Lung microvascular endothelial cell (primary cell): ENCODE data around the gene NRP1. TPM values are rescaled to one million over a fixed set of nuclear protein-coding genes. Genes with fewer than 3 reads are reported as not detected.

Source experiments
- DNase-seq, 2 donors: peaks; one replicate each; pipeline versions ENCODE4 v3.0.0 to v3.0.0-alpha.2; 2010; ENCODE audit warnings: low read depth in 2 of 2
- total RNA-seq: library from RNA; depleted of rRNA; stranded (reverse); fragments of >200 nt; gene quantifications from 2 replicates; pipeline ENCODE4 v1.2.1, GENCODE V29; 2014

NRP1 gene
- total RNA-seq, 1 donor from 2014 or later = 6.5 TPM

DNA sequence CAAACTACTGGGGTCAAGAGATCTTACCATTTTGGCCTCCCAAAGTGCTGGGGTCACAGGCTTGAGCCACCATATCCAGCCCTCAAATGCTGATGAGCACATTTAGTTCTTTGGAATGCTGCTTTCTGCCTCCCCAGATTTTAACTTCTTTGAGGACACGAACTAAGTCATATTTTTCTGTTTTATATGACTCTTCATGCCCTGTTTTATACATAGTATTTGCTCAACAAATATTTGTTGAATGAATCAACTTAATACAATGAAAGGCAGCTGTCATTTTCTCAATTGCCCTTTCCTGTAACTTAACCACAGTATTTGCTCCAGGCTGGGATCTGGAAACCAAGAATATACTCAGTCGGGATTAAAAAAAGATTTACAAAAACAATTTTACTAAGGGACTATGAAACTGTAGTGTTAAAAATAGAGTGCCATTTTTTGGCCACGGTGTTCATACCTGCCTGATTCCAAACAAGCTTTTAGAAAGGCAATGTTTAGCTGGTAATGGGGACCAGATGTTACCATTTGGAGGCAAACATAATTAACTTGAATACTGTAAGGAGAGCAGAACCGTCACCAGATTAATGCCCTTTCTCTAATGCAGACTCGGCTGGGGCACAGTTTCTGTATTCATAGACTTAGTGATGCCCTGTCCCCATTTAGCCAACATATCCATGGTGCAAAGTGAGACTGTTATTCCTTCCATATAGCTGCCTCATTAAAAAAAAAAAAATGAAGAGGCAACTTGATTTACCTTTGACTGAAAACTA lies 117.6 kb downstream of the NRP1 start:
- peak in 1 of 2 donors; percentile 65 for DNase-seq

DNA sequence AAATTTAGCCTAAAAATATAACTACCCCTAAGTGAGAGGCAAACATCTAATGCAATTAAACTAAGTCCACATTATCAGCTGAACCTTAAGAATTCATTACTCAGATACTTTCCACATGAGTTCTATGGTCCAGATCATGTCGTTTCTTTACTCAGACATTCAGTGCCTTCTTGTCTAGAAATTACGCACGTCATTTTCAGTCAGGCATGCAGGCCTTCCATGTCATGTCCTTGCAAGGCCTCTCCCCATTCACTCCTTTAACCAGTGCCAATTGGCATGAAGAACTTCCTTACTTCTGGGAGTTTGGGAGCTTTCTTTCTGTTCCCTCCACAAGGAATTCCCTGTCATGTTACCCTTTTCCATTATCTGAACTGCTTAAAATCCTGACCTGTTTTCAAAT lies 118.8 kb downstream of the NRP1 start:
- DNase-seq = no peak

- DNase-seq = no peak
These were observed 119.3 kb downstream of the NRP1 start for GRCh38 chr10:33215154-33215553.

GRCh38 chr10:33214174-33214573 lies 120.3 kb downstream of the NRP1 start:
- DNase-seq = peak in 1 of 2 donors; percentile 84

- DNase-seq = no peak
These were observed 122.3 kb downstream of the NRP1 start for GRCh38 chr10:33212061-33212748.

DNA sequence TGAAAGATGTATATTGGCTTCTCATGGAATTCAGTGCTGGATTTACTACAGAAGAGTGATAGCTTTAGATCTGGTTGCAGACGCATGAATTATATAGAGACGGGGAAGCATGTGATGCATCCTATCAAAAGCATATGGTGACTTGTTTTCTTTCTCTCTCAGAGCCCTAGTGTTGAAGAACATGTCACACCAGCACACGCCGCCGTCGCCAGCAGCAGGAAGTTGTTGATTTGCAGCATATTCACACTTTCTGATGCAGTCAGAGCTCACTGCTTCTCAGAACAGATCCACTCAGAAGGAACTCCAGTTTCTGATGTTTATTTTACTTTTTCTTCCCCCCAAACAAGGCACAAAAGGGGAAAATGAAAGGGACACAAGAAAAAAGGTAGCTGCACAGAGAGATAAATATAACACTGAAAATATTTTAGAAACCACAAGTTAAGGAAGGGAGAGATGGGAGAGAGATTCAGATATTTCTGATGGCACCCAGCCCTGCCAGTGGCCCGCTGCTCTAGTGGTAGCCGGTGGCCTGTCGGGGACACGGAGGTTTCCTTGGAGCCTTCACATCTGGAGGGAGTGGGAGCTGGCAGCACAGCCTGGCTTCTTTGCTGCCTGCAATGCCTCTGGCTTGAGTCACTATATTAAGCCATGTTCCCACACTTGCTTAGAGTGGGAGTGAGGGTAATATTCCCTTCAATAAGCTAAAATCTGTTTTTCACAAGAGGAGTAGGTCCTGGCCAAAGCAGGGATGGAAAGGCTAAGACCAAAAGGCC lies 123.2 kb downstream of the NRP1 start:
- peak in 1 of 2 donors; percentile 32 for DNase-seq

GRCh38 chr10:33209802-33210201 lies 124.7 kb downstream of the NRP1 start:
- no peak for DNase-seq

DNA sequence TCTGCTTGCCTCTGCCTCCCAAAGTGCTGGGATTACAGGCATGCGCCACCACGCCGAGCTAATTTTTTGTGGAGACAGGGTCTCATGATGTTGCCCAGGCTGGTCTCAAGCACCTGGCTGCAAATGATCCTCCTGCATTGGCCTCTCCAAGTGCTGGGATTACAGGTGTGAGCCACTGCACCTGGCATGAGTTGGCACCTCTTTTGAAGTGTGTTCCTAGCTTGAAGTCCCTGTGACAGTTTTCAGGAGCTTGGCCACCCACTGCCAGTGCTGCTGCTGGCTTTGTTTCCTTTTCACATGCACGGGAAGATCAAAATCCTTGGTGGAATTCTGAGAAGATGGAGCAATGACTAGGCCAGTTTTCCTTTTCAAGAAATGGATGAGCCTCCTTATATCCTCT lies 126.3 kb downstream of the NRP1 start:
- DNase-seq = no peak

DNA sequence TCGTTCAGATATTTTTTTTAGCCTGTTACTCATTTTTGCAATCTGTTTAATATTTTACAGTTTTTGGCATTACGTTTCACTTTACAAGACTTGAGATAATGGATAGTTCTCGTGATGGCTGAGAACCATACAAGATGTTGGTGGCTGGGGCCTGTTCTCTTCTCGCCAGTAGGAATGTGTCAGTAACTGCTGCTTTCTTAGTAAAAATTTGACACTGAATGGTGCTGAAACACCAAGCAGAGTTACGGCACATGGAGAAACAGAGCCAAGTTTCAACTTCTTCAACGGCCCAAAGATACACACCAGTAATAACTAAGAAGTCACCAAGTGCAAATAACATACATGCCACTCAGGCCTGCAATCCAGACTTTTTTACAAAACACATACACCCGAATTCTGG lies 130.4 kb downstream of the NRP1 start:
- DNase-seq = no peak

DNA sequence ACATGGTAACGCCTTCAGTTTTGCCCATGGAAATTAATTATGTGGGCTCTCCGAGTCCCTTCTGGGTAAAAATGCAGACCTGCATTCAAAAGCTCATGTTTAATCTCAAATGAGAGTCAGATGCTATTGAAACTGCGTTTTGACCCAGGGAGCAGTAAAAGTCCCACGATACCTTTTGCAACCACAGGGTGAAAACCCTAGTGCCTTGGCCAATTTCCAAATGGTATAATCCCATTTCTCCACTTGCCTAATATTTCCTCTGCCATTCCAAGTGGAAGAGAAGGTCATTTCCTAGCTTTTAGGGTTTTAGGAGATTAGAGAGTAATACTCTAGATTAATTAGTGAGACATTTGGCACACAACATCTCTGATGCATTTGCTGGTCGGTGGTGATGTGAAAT lies 132.5 kb downstream of the NRP1 start:
- no peak for DNase-seq

DNA sequence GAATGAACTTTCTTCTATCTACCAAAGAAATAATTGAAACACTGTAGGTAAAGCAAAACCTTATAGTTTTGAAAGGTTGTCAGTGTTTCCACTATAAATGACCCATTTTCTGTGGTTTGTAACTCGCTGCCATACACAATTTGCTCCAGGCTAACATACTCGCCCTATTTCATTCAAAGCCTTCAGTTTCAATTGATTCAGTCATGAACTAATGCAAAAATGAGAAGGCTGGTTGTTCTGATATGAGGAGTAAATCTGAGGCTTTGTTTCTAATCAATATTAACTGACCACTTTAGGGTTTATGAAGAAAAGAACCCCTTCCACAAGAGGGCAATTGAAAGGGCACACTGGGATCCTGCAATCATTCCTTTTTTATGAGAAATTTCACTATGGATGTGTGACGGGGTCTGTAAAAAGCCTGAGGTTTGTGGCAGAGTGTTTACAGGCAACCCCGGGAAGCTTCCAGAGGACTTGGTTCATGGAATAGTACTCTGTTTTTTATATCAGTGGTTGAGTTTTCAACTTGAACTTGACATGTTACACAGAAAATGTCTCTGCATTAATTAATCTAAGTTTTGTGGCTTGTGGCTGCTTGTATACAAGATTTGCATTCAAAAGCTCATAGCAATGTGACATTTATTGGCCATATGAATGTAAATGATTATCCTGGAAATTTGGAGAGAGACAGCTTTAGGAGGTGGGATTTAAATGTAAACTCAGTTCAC lies 133.2 kb downstream of the NRP1 start:
- DNase-seq = no peak

GRCh38 chr10:33199731-33200232 lies 134.7 kb downstream of the NRP1 start:
- DNase-seq = no peak

GRCh38 chr10:33198610-33199009 lies 135.9 kb downstream of the NRP1 start:
- DNase-seq = no peak

- peak; percentile 74 to 83 for DNase-seq
These were observed 137.6 kb downstream of the NRP1 start for GRCh38 chr10:33196710-33197491.

- DNase-seq = no peak
These were observed 138.1 kb downstream of the NRP1 start for GRCh38 chr10:33196377-33196706.

GRCh38 chr10:33195608-33196376 lies 138.7 kb downstream of the NRP1 start:
- DNase-seq = peak; percentile 20 to 82

DNA sequence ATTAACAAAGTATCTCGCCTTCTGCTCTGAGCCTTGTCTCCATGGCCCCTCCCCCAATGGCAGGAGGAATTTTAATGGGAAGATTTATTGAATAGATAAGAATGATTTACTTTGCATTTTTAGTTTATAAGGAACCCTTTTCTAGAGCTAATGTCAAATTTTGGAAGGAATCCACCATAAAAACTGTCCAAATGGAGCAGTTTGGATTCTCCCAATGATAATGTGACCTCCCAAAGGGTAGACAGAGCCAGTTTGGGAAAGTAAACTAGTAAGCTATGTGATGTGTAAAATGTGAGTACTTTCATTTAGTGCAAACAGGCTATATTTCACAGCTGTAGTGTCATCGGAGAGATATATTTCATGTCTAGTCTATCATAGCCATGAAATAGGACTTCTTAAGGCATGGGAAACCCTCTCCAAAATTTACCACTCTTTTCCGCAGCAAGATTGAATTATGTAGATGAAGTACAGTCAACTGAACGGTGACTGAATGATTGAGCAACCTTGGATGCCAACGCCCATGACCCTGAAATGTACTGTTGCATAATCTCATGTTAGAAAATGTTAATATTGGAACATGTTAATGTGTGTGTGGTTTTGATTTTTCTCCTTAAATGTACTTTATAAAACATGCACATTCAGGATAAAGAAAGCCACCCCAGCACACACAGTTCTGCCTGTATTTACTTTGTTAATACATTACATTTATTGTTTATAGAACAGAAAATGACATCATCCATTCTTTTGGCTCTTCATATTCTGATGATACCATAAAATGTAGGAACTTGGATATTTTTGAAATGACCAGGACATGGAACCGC lies 140.6 kb downstream of the NRP1 start:
- DNase-seq = peak in 1 of 2 donors; percentile 39

DNA sequence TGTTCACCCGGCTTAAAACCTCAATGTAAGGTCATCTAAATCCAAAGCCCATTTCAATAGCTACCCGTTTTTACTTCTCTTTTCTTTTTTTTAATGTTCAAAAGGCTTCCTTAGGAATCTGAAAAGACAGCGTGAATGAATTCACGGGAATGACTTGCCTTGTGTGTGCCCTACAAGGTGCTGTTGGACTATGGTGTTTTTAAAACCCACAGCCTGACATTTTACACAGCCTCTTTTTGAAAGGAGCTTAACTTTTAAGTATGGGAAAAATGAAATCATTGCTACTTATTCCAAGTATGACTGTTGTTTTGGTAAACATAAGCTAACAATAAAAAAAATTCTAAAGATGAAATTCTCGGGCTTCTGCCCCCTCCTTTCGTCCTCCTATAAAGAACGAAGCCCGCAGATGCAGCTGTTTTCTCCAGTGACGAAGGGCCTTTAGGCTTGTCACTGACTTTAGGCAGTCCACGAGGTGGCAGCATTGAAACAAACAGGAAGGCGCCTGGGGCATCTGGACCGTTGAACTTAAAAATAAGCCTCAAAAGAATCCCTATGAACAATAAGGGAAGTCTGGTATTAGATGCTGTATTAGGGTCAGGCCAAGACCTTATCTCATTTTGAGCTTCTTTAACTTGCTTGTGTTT lies 141.3 kb downstream of the NRP1 start:
- DNase-seq = peak; percentile 91 to 92

DNA sequence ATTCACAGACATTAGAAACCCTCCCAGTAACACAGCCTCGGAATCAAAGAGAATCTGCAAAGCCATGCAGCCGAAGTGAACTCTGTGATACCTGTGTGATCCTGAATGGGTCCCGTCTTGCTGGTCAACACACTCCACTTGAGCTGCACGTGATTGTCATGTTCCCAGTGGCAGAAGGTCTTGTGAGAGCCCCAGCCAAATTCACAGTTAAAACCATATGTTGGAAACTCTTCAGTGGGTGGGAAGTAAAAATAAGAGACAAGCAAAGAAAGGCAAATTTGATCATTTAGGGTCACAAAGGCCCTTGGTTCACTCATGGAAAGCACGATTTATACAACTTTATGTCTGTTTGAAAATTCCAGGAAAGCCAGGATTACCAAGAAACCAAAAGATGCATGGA lies 142.3 kb downstream of the NRP1 start:
- no peak for DNase-seq
